Activated CD8-positive, alpha-beta memory T cell treated with anti-CD3 and anti-CD28 coated beads for 36 hours (primary cell): ENCODE measurements around the gene GALNT17. TPM values are rescaled to one million over a fixed set of nuclear protein-coding genes. Genes with fewer than 3 reads are reported as not detected.

Experiments
- CTCF ChIA-PET: fragments of 350-600 bp; sonication (Branson Sonifier 250); formaldehyde crosslinking; loops from one replicate; lab custom pipeline; 2021; ENCODE audit warnings: antibody characterized with exemption; lab: Charles Lee
- POLR2A ChIA-PET: fragments of 350-600 bp; sonication (Branson Sonifier 250); formaldehyde crosslinking; loops from one replicate; lab custom pipeline; 2021; ENCODE audit warnings: antibody characterized with exemption; lab: Charles Lee
- total RNA-seq, 2 experiments: library from RNA; stranded (reverse); gene quantifications; one replicate each; pipeline ENCODE4 v1.2.3, GENCODE V29; 2021

GALNT17 gene
- total RNA-seq, 2 experiments from 2014 or later, result not detected

DNA sequence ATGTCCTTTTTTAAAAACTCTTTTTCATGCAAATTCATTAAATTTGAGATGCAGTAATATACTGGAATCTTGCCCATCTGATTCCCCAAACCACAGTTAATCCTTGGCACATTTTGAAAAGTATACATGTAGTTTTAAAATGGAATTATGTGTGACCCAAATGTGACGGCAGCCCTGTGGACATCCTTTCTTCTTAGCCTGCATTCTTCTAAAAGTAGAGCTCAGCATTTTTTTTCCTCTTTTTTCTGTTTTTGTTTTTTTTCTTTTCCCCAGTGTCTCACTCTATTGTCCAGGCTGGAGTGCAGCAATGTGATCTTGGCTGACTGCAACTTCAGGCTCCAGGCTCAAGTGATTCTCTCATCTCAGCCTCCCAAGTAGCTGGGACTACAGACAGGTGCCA, 338.9 kb downstream of the GALNT17 start:
- POLR2A ChIA-PET, result no interaction called here
- CTCF ChIA-PET, result interaction anchor here (0.6 to 0.7 kb wide), 2 partner anchors 11 to 491 kb away, joined by 3 to 5 read pairs; no protein-coding TSS in a partner anchor

DNA sequence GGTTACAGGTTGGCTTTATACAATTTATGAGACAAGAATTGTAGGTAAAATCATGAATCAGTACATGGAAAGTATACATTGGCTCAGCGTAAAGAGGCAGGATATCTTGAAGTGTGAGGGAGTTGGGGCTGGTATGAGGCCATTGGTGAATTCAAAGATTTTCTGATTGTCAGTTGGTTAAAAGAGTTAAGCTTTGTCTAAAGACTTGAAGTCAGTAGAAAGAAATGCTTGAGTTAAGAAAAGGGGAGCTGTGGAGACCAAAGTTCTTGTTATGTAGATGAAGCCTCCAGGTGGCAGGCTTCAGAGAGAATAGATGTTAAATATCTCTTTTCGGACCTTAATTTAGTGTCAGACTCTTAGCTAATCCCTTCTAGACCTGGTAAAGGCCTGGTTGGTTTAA, 341.0 kb downstream of the GALNT17 start:
- ChIA-PET CTCF (no interaction called here), POLR2A (no interaction called here)

- CTCF ChIA-PET, result no interaction called here
- POLR2A ChIA-PET, result no interaction called here
These were observed 341.5 kb downstream of the GALNT17 start for GRCh38 chr7:71473366-71473967.

- POLR2A ChIA-PET, result no interaction called here
- CTCF ChIA-PET, result no interaction called here
These were observed 345.5 kb downstream of the GALNT17 start for GRCh38 chr7:71477441-71477840.

- ChIA-PET POLR2A (no interaction called here), CTCF (no interaction called here)
These were observed 347.3 kb downstream of the GALNT17 start for GRCh38 chr7:71479231-71479630.

DNA sequence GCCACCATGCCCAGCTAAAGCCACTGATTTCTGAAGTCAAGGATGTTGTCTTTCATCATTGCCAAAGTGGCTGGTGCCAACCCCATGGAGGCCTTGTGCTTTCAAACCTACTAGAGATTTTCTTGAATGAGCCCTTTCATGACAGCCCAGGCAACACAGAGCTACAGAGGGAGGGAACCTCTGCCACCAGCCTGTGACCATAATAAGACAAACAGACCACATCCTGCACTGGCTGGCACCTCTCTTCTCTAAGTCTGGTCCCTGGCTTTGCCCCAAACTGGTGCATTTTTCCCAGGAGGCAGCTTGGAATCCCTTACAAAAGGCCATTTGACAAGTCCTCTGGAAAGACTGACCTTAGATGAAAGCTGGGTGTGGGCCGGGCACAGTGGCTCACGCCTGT, 348.8 kb downstream of the GALNT17 start:
- POLR2A ChIA-PET, result no interaction called here
- CTCF ChIA-PET, result no interaction called here

DNA sequence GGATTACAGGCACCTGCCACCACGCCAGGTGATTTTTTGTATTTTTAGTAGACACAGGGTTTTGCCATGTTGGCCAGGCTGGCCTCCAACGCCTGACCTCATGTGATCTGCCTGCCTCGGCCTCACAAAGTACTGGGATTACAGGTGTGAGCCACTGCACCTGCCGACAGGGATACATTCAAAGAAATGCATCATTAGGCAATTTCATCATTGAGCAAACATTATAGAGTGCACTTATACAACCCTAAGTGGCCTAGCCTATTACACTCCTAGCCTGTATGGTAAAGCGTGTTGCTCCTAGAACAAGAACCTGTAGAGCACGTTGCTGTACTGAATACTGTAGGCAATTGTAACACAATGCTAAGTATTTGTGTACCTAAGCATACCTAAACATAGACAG, 350.3 kb downstream of the GALNT17 start:
- CTCF ChIA-PET, result no interaction called here
- POLR2A ChIA-PET, result no interaction called here

GRCh38 chr7:71484380-71484779, 352.4 kb downstream of the GALNT17 start:
- CTCF ChIA-PET, result no interaction called here
- POLR2A ChIA-PET, result no interaction called here

DNA sequence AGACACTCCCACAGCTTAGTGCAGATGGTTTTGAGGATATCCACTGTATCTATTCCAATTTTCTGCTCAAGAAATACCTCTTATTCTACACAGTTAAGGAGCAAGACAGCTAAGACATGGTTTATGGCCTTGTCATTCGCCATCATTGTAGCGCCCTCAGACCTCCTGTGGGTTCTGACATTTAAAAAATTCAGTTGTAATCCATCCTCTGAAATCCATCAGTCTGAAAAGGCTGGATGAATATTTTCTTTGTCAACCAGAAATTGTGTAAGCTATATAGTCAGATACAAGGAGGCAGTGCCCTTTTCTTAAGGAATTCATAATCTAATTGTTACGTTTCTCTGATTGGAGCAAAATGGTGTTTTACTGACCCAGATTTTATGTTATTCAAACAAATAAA, 353.6 kb downstream of the GALNT17 start:
- CTCF ChIA-PET, result no interaction called here
- POLR2A ChIA-PET, result no interaction called here

GRCh38 chr7:71486414-71486813, 354.5 kb downstream of the GALNT17 start:
- CTCF ChIA-PET, result no interaction called here
- POLR2A ChIA-PET, result no interaction called here

DNA sequence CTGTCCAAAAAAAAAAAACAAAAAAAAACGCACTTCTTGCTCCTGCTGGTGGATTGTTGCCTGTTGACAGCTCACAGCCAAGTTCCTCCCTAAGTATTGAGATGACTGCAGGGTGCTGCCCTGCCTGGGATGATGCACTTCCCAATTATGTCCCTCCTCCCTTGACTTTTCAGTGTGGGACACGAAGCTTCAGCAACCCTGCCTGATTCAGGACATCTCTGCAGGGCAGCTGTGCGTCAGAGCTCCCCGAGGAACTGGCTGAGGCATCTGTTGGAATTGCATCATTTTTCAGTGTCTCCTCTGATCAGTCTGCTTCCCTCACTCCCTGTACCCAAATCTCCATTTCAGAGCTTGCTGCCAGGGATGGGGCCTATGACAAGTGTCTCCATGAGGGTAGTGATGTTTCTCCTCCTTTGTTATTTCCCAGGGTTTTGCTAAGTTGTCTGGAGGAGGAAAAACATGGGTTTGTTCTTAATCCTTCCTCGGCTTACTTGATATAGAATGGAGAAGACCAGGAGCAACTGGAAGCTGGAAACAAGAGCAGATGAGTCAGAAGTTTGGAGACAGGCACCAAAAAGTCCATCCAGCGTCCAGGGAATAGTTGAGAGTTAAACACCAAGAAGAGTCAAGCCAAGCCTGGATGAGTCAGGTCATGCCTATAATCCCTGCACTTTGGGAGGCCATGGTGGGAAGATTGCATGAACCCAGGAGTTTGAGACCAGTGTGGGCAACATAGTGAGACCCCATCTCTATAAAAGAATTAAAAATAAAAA, 355.1 kb downstream of the GALNT17 start:
- ChIA-PET POLR2A (no interaction called here), CTCF (no interaction called here)

DNA sequence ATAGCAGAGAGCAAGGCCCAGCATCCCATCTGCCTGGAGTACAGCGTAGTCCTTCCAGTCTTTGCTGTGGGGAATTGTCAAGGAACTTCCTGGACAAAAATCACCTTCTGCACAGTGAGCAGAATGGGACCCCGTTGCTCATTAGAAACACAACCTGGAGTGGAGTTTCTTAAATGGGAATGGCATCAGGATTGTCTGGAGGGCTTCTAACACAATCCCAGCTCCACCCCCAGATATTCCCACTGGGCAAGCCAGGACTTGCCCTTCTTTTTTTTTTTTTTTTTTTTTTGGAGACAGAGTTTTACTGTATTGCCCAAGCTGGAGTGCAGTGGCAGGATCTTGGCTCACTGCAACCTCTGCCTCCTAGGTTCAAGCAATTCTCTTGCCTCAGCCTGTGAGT, 356.4 kb downstream of the GALNT17 start:
- POLR2A ChIA-PET, result no interaction called here
- CTCF ChIA-PET, result no interaction called here

- CTCF ChIA-PET, result no interaction called here
- POLR2A ChIA-PET, result no interaction called here
These were observed 359.4 kb downstream of the GALNT17 start for GRCh38 chr7:71491336-71491735.

GRCh38 chr7:71495828-71496227, 363.9 kb downstream of the GALNT17 start:
- ChIA-PET POLR2A (no interaction called here), CTCF (no interaction called here)

DNA sequence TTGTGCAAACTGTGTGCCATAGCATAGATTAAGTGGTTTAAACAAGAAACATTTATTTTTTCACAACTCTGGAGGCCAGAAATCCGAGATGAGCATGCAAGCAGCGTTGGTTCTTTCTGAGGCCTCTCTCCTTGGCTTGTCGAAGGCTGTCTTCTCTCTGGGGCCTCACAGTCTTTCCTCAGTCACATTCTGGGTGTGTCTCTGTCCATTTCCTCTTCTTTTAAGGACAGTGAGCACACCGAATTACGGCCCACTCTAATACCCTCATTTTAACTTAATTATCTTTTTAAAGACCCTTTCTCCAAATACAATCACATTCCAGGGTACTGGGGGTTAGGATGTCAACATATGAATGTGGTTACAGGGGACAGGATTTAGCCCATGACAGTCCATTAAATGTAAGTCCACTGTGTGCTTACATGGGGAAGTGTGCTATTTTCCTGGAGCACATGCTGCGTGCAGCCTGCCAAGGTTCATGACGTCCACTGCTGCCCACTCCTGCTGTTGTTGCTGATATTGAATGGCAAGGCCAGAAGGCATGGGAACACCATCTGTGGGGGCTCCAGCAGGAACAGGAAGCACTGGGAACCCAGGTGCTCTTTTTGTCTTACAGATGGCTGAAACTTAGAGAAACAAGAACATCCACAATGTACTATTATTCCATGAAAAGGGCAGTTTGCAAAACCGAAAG, 365.5 kb downstream of the GALNT17 start:
- ChIA-PET POLR2A (no interaction called here), CTCF (no interaction called here)

DNA sequence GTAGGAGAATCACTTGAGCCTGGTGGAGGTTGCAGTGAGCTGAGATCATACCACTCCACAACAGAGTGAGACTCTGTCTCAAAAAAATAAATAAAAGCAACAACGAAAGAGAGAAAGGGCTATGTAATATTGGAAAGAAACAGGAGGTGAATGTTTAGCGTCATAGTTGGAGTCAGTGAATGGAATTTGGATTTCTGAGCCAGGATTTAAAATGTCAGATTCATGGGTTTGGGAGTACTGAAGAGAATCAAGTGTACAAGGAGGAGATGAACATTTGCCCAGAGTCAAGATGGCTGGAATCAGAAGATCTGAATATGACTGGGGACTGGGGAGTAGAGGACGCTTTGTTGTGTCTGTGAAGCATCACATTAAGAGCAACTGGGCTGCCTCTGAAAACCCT, 366.4 kb downstream of the GALNT17 start:
- POLR2A ChIA-PET, result no interaction called here
- CTCF ChIA-PET, result no interaction called here

DNA sequence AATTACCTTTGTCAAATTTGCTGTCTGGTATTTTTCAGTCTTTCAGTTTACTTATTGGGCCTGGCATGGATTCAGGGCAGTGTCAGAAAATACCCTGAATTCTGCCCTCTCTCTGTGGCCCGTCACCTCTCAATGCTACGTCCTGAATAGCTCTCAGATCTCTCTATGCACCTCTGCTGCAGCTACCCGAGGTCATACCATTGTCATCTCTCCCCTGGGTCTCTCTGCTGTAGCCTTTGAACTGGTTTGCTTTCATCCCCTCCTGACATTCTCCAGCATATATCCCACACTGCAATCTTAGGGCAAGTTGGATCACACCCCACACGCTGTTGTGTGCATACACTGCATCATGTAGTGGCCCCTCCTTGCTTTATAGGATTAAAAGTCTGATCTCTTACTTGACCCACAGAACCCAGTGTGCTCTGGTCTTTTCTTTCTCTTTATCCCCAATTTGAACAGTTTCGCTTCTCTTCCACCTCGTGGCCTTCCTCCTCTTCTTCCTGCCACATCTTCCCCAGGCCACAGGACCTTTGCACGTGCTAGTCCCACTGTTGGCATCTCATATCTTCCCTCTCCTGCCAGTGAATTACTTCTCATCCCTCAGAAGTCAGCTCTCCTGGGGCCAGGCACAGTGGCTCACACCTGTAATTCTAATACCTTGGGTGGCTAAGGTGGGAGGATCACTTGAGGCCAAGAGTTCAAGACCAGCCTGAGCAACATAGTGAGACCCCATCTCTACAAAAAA, 372.9 kb downstream of the GALNT17 start:
- POLR2A ChIA-PET, result no interaction called here
- CTCF ChIA-PET, result no interaction called here

DNA sequence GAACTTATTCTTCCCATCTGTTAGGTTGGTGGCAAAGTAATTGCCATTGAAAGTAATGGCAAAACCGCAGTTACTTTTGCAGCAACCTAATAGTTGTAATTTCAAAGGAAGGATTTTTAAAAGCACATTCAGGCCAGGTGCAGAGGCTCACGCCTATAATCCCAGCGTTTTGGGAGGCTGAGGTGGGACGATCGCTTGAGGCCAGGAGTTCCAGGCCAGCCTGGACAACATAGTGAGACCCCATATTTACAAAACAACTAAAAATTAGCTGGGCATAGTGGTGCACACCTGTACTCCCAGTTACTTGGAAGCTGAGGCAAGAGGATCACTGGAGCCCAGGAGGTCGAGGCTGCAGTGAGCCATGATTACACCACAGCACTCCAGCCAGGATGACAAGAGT, 374.9 kb downstream of the GALNT17 start:
- CTCF ChIA-PET, result no interaction called here
- POLR2A ChIA-PET, result no interaction called here

DNA sequence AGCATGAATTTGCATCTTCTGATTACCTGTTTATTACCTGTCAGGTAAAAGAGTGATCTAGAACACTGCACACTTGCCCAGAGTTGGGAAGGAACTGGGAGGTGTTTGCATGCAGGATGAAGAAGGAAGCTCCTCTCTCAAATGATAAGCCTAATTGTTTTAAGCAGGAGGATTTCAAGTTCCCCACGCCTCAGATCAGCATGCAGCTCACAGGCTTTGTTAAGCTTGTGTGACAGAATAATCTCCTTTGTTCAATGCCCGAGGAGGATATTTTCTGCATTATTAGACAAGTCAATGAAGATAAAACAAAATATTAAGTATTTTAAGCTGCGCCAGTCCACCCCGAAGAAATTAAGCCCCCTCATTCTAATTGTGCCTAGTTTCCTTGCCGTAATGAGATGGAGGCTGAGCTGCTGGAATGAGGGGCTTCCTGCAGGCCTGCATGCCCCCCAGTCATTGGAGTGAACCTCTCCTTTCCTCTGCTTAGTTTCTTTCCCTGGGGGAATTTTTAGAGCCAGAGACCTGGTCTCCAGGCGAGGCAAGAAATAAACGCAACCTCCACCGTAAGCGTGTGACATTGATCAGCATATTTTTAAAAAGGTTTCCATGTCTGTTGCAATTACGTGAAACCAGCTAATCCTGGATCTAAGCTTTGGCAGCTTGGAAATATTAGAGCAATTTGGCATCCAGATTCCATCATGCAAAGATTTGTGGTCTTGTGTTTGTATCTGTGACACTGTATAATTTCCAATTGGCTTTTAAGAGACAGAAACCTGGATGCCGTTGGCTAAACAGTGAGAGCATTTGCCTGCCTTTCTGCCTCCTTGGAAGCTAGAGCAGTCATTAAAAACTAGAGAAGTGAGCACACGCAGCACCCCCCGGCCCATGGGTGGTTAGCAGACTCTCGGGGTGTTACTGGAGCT, 376.0 kb downstream of the GALNT17 start:
- ChIA-PET CTCF (no interaction called here), POLR2A (no interaction called here)
